HG03571 (cell line): ENCODE measurements around the gene DIPK1A.

Experiments used
- ATAC-seq: cut with Tn5 transposase; IDR thresholded peaks from one replicate; pipeline ENCODE4 v1.9.1; 2021; ENCODE audit not compliant: unreplicated experiment

DIPK1A gene

DNA sequence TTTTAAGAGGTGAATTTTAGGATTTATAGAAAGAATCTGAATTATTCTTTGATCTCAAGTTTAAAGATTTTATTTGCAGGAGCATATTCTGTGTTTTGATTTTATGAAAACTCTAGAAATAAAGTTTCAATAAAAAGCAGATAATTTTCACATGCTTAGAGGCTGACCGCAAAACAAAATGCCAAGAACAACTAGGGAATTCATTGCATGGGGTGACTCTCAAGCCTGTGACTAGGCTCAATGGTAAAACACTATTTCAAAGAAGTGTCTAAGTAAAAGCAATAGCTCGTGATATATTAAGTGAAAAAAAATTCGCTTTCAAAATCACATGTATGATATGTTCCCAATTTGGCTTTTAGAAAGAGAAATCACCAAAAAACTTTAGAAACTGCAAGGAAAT is 79.9 kb downstream of the DIPK1A start:
- no peak for ATAC-seq

DNA sequence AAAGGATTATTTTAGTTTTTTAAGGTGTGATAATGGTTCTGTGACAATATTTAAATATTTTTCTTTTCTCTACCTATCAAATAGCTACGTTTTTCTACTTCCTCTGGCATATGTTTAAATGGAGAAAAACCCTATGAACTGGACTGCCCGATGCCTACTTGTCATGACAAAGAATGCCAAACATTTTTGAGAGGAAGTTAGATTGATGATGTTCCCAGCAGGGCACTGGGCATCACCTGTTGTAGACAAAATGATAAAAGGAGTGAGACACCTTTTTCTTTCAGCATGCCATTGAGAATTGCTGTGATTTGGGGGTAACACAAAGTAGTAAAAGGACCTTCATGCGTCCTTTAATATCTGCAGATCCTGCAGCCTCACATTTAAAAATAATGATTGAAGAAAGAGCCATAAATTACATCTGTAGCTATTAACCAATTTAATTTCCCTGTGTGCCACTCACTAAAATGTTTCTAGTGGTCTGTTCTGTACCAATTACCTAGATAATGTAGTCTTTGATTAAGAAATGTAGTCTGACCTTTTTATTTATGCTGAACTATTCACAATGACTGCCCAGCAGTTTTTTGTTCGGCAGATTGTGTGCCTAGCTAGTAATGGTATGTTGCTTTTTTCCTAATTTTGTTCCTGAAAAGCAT is 81.8 kb downstream of the DIPK1A start:
- no peak for ATAC-seq

DNA sequence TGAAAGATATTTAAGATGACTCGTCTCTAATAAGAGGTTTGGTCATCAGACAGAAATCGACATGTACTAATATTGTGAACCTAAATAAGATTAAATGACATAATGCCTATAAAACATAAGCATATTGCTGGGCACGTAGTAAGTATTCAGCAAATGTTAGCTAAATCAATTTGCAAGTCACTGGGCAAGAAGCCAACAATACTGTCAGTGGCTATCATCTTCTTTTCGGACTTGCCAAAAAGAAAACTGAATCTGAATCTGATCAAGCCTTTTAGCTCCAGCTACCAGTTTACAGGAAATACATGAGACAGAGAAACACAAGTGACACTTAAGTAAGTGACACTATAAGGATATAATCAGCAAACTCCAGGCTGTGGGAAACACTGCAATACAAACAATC is 83.5 kb downstream of the DIPK1A start:
- ATAC-seq: no peak

DNA sequence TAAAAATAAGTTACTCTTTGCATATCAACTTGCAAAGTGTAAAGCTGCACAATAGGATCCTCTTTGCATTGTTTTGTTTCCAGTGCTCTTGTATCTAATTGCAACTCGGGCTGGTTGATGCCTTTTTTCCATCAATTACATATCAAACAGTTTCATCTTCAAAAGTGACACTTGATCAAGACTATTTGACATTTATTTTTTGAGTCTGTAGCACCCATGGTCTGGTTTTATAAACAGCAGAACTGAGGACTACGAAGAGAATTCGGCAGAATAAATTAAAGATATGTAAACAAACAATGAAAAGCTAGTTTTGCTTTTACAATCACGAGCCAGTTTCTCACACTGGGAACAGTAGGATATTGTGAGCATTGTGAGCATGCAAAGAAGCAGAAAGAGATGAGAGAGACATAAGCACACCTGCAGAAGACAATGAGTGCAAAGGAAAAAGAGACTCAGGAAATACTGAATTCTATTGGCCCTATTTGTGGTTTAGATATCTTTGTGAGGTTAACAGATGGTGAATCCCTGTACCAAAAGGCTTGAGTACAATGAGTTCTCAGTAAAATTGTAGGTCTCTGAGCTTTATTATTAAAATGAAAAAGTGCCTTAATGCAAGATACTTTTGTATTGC is 84.1 kb downstream of the DIPK1A start:
- no peak for ATAC-seq

DNA sequence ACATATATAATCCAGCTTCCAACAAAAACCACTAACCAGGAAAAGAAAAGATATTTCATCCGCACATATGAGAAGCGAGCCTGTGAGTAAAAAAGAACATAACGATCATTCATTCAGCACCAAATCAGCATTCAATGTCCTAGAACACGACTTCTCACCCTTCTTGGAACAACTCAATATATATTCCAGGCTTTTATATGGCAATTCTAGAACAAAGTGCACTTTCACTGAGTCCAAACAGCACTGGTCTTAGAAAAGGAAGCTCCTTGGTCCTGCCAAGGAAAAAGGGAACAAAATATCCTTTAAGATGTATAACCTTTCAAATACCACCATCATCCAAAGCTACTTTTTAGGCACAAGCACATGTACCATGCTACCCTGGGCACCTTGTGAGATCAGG is 84.9 kb downstream of the DIPK1A start:
- ATAC-seq: no peak

DNA sequence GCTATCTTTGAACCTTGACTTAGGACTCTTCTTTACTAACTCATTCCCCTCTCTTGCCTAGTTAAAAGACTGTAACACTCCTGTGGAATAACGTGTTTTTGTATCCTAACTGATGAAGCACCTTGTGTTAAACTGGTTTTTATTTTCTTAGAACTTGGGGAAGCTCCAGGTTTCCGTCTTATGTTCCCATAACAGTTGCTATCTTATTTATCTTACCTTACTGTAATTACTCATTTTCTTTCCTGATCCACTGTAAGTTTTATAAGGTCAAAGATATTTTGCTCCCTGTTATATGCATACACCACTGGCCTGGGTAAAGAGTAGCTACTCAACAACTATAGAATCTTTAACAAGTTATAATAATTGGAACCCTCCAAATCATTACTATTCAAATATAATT is 86.3 kb downstream of the DIPK1A start:
- no peak for ATAC-seq

DNA sequence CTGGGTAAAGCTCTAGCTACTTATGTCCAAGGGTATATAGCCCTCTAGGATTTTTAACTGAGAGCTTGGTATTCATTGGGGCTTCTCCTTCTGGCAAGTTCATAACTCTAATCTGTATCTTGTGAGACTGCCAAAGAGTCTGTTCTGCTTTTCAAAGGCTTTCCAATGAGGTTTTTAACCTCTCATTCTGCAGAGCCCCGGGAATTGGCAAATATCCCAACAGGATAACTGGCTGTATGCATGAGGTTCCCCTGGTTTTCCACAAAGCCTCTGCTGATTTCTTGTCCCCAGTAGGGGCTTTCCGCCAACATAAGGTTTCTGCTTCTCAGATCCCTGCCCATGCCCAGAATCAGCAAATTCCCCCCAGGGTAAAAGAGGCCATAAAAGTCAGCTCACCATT is 88.5 kb downstream of the DIPK1A start:
- no peak for ATAC-seq

DNA sequence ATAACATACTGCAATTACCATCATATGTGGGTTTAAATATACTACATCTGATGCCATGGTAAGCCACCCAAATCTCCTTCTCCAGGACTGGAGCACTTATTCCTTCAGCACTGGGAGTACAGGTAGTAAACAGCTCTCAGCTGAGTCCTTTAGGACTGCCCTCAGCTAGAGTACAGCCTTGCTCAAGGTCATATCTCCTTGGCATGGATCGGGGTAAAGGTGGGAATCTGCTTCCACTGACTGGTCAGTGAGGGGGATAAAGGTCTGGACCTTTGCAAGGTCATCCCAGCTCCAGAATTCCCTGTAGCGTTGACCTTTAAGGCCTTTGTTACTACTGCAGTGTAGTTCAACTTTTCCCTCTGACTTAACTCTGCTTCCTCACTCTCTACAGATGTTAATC is 90.7 kb downstream of the DIPK1A start:
- ATAC-seq: no peak

DNA sequence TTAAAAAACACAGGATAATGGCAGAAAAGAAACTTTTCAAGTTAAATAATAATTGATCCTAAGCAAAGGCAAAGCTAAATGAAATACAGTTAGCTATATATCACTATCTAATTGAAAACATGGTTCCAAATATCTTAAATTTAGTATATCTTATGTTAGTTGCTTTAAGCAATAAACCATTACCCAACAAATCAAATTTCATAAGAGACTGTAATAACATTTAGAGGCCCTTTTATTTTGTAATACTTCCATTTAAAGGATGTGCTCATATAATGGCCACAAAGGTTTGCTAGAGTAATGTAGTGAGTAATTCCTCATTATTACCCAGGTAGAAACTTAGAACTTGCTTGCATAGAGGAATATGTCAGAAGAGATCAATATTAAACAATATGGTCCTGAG is 97.1 kb downstream of the DIPK1A start:
- no peak for ATAC-seq

DNA sequence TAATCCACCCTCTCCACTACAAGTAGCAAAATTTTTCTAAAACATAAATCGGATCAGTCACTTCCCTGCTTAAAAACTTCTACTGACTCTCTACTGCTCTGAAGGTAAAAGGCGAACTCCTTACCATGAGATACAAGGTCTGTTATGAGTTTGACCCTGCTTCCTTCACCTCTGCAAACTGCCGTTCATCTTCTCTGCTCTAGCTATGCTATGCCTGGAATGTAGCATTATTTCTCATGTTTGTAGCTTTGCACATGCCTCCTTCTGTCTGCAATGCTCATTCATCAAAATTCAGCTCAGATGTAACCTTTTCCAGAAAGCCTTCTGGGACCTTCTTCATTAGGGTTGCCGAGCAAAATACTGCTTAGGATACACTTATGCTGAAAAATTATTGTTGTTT is 98.7 kb downstream of the DIPK1A start:
- no peak for ATAC-seq

DNA sequence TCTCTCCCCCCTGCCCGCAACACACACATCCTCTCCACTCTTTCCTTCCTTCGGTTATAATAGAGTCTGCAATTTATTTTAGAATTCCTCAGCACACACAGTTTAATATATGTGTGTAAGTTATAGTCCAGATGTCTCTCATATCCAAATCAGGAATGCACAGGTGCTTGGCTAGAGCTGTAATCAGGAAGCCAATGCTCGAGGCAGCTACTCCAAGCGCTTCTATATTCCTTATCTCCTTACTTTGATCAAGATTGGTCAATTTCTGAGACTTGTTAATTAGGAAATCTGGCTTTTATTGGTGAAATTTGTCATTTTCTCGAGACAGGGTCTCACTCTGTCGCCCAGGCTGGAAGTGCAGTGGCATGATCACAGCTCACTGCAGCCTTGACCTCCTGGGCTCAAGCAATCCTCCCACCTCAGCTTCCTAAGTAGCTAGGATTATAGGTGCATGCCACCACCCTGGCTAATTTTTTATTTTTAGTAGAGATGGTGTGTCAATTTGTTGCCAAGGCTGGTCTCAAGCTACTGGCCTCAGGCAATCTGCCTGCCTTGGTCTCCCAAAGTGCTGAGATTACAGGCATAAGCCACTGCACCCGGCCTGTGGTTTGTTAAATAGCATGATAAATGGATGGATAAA is 101.7 kb downstream of the DIPK1A start:
- ATAC-seq: no peak

DNA sequence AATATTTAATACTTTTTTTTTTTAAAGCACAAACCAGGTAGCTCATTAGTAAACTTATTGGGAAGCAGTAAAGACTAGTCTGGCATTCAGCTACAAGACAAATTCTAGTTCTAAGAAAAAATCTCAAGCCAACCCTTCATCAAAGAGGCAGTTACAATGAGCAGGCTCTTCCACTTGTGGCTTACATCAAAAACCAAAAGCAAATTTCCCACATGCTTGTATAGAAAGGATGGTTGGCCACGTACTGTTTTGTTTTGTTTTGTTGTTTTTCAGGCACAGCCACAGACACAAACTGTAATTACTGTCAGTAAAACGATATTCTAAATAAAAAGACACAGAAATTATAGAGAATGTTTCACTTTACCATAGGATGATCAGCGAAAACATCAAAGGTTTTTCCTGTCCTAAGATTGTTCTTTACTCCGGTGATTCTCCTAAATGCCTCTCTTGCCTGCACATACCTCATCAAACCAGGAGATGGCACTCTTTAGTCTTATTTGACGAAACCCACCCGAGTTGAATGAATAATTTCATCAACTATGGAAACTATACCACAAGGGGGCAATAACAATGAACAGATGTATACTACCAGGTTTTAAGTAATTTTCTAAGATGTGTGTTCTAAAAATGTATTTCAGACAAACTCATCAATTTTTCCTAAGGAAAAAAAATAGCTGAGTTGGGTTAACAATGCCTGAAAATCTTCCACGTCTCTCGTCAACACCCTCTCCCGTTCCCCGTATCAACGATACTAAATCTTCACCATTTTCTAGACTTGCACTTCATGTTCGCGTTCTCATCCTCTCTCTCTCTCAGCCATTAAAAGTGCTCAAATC is 102.5 kb downstream of the DIPK1A start:
- peak; percentile 73 for ATAC-seq

DNA sequence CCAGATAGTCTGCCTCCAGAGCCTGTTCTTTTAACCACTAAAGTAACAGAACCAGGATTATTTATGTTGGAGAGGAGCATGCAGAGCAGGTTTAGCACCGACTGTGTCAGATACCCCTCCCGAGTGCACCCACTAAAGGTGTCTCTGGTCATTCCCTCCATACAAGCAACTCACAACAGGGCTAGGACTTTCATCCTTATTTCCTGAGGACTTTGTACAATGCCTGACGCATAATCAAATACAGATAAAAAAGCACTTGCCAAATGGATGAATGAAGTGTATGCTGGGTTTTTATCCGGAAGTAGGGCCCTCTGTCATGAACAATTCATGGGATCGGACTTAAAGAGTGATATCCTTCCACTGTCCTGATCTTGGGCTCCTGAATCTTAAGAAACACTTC is 103.4 kb downstream of the DIPK1A start:
- ATAC-seq: no peak

DNA sequence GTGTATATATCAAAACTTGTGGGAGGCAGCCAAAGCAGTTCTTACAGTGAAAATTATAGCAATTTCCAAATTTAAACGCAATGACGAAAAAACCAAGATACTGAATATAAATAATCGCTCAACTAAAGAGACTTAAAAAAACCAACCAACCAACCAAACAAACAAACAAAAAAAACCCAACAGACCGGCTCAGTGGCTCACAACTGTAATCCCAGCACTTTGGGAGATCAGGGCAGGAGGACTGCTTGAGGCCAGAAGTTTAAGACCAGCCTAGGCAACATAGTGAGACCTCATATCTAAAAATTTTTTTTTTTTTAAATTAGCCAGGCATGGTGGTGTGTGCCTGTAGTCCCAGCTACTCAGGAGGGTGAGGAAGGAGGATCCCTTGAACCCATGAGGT is 106.0 kb downstream of the DIPK1A start:
- ATAC-seq: no peak

DNA sequence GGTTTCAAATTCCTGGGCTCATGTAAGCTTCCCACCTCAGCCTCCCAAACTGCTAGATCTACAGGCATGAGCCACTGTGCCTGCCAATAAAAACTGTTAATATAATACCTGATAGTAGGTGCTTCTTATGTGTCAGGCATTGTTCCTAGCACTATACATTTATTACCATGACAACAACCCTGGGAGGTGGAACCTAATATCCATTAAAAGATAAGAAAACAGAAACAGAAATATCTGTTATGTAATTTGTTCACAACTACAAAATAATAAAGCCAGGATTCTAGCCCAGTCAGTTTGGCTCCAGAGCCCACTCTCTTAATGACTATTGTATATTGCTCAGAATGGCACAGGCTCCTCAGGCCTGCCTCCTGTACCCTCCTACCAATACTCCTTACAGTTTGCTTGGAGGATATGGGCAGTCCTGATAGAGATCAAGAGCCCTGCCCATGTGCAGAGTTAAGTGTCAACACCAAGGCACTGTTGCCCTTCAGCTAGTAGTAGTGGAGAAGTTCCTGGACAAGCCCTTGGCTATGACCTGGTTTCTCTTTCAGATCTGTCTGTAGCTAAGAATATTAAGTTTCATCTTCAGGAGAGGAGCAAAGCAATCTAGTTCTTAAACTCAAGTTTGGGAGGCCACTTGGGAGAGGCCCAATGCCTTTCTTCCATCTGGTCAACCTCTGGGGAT is 107.0 kb downstream of the DIPK1A start:
- no peak for ATAC-seq

DNA sequence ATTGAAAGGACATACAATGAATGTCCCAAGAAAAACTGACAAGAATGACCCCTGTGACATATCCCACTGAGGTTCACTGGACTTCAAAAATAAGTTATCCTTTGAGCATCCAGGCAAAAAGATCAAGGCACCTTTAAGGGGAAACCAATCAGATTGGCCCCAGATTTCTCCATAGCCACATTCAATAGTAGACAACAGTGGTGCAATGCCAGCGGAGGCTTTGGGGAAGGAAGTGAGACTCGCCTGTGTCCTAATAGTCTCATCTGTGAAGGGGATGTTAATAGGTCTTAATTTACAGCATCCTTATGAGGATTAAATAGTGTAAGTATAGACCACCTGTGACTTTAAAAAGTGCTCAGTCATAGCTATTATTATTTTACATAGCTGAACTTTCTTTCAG is 108.0 kb downstream of the DIPK1A start:
- ATAC-seq: no peak

DNA sequence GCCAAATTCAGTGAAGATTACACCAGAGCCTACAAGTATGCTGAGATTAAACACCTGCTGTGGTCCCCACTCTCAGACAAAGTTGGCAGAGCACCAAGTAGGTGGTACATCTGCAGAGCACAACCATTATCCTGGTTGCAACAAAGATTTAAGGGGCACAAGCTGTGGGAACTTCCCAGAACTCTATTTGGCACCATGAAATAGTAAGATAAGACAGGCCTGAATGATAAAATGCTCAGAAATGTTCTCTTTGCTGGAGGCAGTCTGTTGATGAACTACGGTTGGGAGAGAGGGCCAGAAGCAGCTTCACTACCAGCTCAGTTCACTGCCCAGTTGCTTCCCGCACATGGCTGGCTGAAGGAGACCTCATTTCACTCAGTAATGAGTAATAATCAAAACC is 109.5 kb downstream of the DIPK1A start:
- ATAC-seq: no peak

DNA sequence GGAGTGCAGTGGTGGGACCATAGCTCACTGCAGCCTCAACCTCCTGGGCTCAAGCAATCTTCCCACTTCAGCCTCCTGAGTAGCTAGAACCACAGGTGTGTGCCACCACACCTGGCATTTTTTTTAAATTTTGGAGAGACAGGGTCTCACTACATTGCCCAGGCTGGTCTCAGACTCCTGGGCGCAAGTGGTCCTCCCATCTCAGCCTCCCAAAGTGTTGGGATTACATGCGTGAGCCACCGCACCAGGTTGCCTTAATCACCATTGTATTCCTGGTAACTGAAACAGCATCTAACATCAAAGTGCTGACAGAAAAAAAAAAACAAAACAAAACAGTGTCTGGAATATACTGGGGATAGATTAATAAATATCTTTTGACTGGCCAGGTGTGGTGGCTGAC is 111.2 kb downstream of the DIPK1A start:
- no peak for ATAC-seq

DNA sequence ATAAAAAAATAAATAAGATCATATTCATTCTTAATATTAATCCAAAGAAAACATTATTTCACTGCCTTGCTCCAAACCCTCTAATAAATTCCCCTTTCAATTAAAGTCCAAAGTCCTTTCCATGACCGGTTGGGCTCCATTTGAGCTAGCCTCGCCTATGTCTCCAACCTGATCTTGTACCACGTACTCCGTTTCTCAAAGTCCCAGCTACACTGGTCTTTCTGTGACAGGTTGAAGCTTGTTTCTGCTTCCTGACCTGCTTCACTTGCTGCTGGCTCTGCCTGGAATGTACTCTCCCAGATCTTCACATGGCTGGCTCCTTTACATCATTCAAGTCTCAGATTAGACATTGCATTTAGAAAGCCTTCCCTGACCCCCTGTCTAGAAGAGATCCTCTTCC is 113.1 kb downstream of the DIPK1A start:
- no peak for ATAC-seq

DNA sequence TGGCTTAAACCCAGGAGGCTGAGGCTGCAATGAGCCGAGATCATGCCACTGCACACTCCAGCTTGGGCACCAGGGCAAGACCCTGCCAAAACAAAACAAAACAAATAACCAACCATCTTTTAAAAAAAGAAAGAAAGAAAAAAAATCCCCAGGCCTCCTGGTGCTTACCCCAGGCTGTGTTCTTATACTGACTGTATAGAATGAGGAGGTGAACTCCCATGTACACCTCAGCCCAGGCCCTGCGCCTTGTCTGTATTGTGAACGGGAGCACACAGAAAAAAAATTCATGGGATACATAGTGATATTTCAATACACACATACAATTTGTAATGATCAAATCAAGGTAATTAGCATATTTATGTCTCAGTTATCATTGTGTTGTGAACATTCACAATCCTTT is 115.4 kb downstream of the DIPK1A start:
- ATAC-seq: no peak

DNA sequence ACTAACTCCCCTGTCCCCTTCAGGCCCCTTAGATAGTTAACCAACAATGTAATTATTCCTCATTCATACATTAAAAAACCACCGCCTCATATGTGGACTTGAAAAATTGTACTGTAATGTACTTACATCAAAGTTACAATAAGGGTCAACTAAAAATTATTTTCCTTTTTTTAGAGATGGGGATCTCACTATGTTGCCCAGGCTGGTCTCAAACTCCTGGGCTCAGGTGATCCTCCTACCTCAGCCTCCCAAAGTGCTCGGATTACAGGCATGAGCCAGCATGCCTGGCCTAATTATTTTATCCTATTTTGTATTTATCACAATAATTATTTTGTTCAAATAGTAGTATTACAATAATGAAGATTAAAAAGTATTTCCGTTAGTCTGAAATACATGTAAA is 116.8 kb downstream of the DIPK1A start:
- no peak for ATAC-seq
